Fibroblast of lung (primary cell): ENCODE data around the gene SMIM26. TPM values are rescaled to one million over a fixed set of nuclear protein-coding genes. Genes with fewer than 3 reads are reported as not detected.

ENCODE experiments used
- DNase-seq, 2 donors: peaks; one replicate each; pipeline versions ENCODE4 v3.0.0 to v3.0.0-alpha.2; 2010; ENCODE audit warnings: low read depth in 2 of 2
- H2AFZ ChIP-seq: 2 replicates; pipeline ENCODE4 v1.5.1; 2012; ENCODE audit warnings: low read length, control low read depth, inconsistent platforms
- H3K27ac ChIP-seq: 2 replicates; pipeline ENCODE4 v1.5.1; 2011; ENCODE audit warnings: low read length, control low read depth; ENCODE audit not compliant: insufficient read depth
- H3K27me3 ChIP-seq: 2 replicates; pipeline ENCODE4 v1.5.1; 2011; ENCODE audit warnings: mild to moderate bottlenecking, low read length; ENCODE audit not compliant: control insufficient read depth, insufficient read depth
- H3K36me3 ChIP-seq: 2 replicates; pipeline ENCODE4 v1.5.1; 2011; ENCODE audit warnings: low read length; ENCODE audit not compliant: control insufficient read depth, insufficient read depth
- H3K4me1 ChIP-seq: 2 replicates; pipeline ENCODE4 v1.5.1; 2011; ENCODE audit warnings: low read length; ENCODE audit not compliant: control insufficient read depth, insufficient read depth; ENCODE audit errors: extremely low read depth
- H3K4me2 ChIP-seq: 2 replicates; pipeline ENCODE4 v1.5.1; 2011; ENCODE audit warnings: low read length, control low read depth; ENCODE audit not compliant: insufficient read depth; ENCODE audit errors: extremely low read depth
- H3K4me3 ChIP-seq, 4 experiments: fragments of 200-600 bp in 1 of 4; sonication (generic) in 1 of 4; replicated peaks in 1 of 4; 2 replicates each; pipeline ENCODE4 v1.5.1; 2011 to 2016; ENCODE audit warnings: low read length in 4 of 4, low read depth in 3 of 4, mild to moderate bottlenecking in 3 of 4, control low read depth in 2 of 4, inconsistent platforms in 1 of 4, mixed read lengths in 1 of 4; ENCODE audit not compliant: insufficient read depth in 1 of 4; ENCODE audit errors: control extremely low read depth in 1 of 4
- H3K79me2 ChIP-seq: 2 replicates; pipeline ENCODE4 v1.5.1; 2012; ENCODE audit warnings: mild to moderate bottlenecking, low read length, inconsistent platforms; ENCODE audit not compliant: control insufficient read depth, insufficient read depth
- H3K9ac ChIP-seq: 2 replicates; pipeline ENCODE4 v1.5.1; 2011; ENCODE audit warnings: mild to moderate bottlenecking, low read length, control low read depth; ENCODE audit not compliant: insufficient read depth
- H3K9me3 ChIP-seq: 2 replicates; pipeline ENCODE4 v1.5.1; 2012; ENCODE audit warnings: low read depth, low read length; ENCODE audit not compliant: control insufficient read depth, insufficient read depth
- H4K20me1 ChIP-seq: 2 replicates; pipeline ENCODE4 v1.5.1; 2011; ENCODE audit warnings: low read length; ENCODE audit not compliant: control insufficient read depth, insufficient read depth; ENCODE audit errors: extremely low read depth
- EZH2 ChIP-seq: IDR thresholded peaks from 2 replicates; pipeline ENCODE4 v1.5.1; 2012; ENCODE audit warnings: low read length, control low read depth, mild to moderate bottlenecking; ENCODE audit errors: missing control alignments
- polyA plus RNA-seq, 2 donors: library from polyadenylated mRNA; depleted of rRNA in 1 of 2; stranded (reverse) in 1 of 2; unstranded in 1 of 2; fragments of >200 nt; gene quantifications; 2 replicates each; pipeline ENCODE4 v1.2.1, GENCODE V29; 2011 to 2012; ENCODE audit warnings: missing spikeins in 1 of 2
- total RNA-seq: library from RNA; depleted of rRNA; stranded (reverse); fragments of >200 nt; gene quantifications from 2 replicates; pipeline ENCODE4 v1.2.1, GENCODE V29; 2014
- TF ChIP-seq, protein P1 (sequence below), 2 donors: IDR thresholded peaks in 1 of 2; conservative IDR thresholded peaks in 1 of 2; 1 replicate in 1 of 2; 2 replicates in 1 of 2; pipeline ENCODE4 v1.5.1; 2011 to 2012; ENCODE audit warnings: low read length in 2 of 2, control low read depth in 1 of 2, inconsistent platforms in 1 of 2, low read depth in 1 of 2, mild to moderate bottlenecking in 1 of 2

SMIM26 gene
- total and polyA plus RNA-seq, 2 donors (not counting 1 experiment from before 2014, with no cell fraction given): 81.8 to 115 TPM

DNA sequence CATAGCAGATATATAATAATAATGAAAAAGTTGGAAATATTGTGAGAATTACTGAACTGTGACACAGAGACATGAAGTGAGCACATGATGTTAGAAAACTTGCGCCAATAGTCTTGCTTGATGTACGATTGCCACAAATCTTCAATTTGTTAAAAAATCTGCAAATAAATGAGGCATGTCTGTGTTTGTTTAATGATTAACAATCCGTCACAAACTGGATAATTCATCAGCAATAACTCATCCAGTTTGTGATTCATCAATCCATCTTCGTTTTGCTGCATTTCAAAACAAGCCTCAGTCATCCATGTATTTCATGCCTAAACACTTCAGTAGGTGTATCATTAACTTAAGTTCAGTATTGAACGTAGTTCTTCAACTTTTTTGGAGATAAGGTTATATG, 25.5 kb upstream of the SMIM26 start:
- peak in 1 of 2 donors; percentile 23 for DNase-seq
- H3K27me3 ChIP-seq: no peaks in the 10 kb centered on the region
- no peaks in the 10 kb centered on the region for H3K4me1 ChIP-seq
- H3K4me2 ChIP-seq: no peak overlapping the region
- H3K9me3 ChIP-seq: no peaks in the 10 kb centered on the region
- H3K27ac ChIP-seq: no peak overlapping the region
- no peak overlapping the region for H2AFZ ChIP-seq
- no peaks in the 10 kb centered on the region for H3K79me2 ChIP-seq
- no peak overlapping the region for H3K4me3 ChIP-seq
- H3K9ac ChIP-seq: no peak overlapping the region
- H4K20me1 ChIP-seq: no peaks in the 10 kb centered on the region
- peaks cover 9% of the 10 kb centered on the region for H3K36me3 ChIP-seq
- TF ChIP-seq, protein P1, sequence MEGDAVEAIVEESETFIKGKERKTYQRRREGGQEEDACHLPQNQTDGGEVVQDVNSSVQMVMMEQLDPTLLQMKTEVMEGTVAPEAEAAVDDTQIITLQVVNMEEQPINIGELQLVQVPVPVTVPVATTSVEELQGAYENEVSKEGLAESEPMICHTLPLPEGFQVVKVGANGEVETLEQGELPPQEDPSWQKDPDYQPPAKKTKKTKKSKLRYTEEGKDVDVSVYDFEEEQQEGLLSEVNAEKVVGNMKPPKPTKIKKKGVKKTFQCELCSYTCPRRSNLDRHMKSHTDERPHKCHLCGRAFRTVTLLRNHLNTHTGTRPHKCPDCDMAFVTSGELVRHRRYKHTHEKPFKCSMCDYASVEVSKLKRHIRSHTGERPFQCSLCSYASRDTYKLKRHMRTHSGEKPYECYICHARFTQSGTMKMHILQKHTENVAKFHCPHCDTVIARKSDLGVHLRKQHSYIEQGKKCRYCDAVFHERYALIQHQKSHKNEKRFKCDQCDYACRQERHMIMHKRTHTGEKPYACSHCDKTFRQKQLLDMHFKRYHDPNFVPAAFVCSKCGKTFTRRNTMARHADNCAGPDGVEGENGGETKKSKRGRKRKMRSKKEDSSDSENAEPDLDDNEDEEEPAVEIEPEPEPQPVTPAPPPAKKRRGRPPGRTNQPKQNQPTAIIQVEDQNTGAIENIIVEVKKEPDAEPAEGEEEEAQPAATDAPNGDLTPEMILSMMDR (conservative IDR thresholded peaks at IDR 0.05 in 1 of 2, IDR thresholded peaks at IDR 0.05 in 1 of 2; ENCODE audit: low read depth in 1 of 2, low read length in 2 of 2): no peak
- no peak for TF ChIP-seq EZH2

DNA sequence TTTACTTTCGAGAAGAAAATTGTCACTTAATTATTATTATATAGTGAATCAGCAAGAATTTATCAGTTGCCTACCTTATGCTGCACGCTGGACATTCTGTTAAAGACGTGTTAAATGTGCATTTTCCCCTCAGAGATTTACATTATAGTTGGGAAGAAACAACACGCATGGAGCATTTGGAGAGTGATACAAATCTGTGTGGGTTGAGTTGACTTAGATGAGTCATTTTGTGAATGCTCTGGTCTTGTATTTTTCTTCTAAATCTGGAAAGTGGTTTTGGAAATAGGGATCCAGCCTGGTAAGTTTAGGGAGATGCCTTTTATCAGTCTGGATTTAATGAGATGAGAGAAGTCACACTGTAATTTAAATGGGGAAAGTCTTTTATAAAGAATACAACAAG, 24.0 kb upstream of the SMIM26 start:
- Histone ChIP-seq H2AFZ (no peak overlapping the region), H3K4me3 (no peak overlapping the region), H3K9ac (no peak overlapping the region), H3K36me3 (peaks cover 11% of the 10 kb centered on the region), H3K4me1 (no peaks in the 10 kb centered on the region), H3K9me3 (no peaks in the 10 kb centered on the region), H4K20me1 (no peaks in the 10 kb centered on the region), H3K79me2 (no peaks in the 10 kb centered on the region), H3K27me3 (no peaks in the 10 kb centered on the region), H3K27ac (no peak overlapping the region), H3K4me2 (no peak overlapping the region)
- DNase-seq: peak in 1 of 2 donors; percentile 20
- TF ChIP-seq, protein P1 (conservative IDR thresholded peaks at IDR 0.05 in 1 of 2, IDR thresholded peaks at IDR 0.05 in 1 of 2; ENCODE audit: low read depth in 1 of 2, low read length in 2 of 2): no peak
- TF ChIP-seq EZH2: no peak

DNA sequence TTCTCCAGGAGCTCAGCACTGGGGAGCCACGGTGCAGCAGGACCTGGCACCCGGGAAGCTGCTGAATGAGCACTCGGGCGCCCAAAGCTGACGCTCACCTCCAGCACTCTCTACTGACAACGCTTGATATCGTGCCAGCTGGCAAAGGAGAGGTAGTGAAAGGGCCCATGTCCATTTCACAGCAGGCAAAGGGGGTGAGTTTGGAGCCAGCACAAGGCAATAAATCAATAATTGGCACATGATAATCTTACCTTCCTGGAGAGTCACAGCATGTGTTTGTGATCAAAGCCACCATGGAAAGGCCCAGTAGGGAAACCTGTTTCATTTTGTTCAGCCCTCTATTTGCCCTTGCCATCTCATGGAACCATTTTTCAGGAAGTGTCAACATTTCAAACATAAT, 23.3 kb upstream of the SMIM26 start:
- no peak overlapping the region for H3K9ac ChIP-seq
- H3K79me2 ChIP-seq: no peaks in the 10 kb centered on the region
- TF ChIP-seq EZH2: no peak
- TF ChIP-seq, protein P1 (conservative IDR thresholded peaks at IDR 0.05 in 1 of 2, IDR thresholded peaks at IDR 0.05 in 1 of 2; ENCODE audit: low read depth in 1 of 2, low read length in 2 of 2): no peak
- H4K20me1 ChIP-seq: no peaks in the 10 kb centered on the region
- DNase-seq: no peak
- no peaks in the 10 kb centered on the region for H3K4me1 ChIP-seq
- no peaks in the 10 kb centered on the region for H3K9me3 ChIP-seq
- H2AFZ ChIP-seq: no peak overlapping the region
- H3K27ac ChIP-seq: no peak overlapping the region
- H3K36me3 ChIP-seq: peaks cover 11% of the 10 kb centered on the region
- no peak overlapping the region for H3K4me2 ChIP-seq
- no peak overlapping the region for H3K4me3 ChIP-seq
- H3K27me3 ChIP-seq: no peaks in the 10 kb centered on the region
